GM19395 (cell line): ENCODE measurements around the gene TSPAN33.
"Not testable (repeated sequence)": the region's sequence is repeated elsewhere in the genome, so short reads cannot be mapped to it uniquely, and the experiment has no call there.

ENCODE experiments used
- ATAC-seq: cut with Tn5 transposase; IDR thresholded peaks from one replicate; pipeline ENCODE4 v1.9.1; 2021; ENCODE audit warnings: mild to moderate bottlenecking, moderate library complexity; ENCODE audit not compliant: unreplicated experiment

TSPAN33 gene

GRCh38 chr7:129144095-129144833, at the start of gene TSPAN33:
TSS of gene TSPAN33 (plus strand) at chr7:129144707. CDS start at chr7:129144981, 274 bp downstream.
- ATAC-seq, result peak; percentile 71

- ATAC-seq, result peak; percentile 85
Measured at GRCh38 chr7:129095258-129095657, 49.2 kb upstream of the TSPAN33 start.

- no peak for ATAC-seq
Measured at GRCh38 chr7:129098409-129099084, 46.0 kb upstream of the TSPAN33 start.

GRCh38 chr7:129100827-129101166, 43.7 kb upstream of the TSPAN33 start:
- ATAC-seq, result no peak

- ATAC-seq, result no peak
Measured at GRCh38 chr7:129101746-129102145, 42.8 kb upstream of the TSPAN33 start.

GRCh38 chr7:129103561-129104324, 40.8 kb upstream of the TSPAN33 start:
- no peak for ATAC-seq

- ATAC-seq, result no peak
Measured at GRCh38 chr7:129108581-129108980, 35.9 kb upstream of the TSPAN33 start.

GRCh38 chr7:129110258-129110981, 34.1 kb upstream of the TSPAN33 start:
- no peak for ATAC-seq

- ATAC-seq, result no peak
Measured at GRCh38 chr7:129110982-129111376, 33.5 kb upstream of the TSPAN33 start.

- ATAC-seq, result no peak
Measured at GRCh38 chr7:129115676-129116075, 28.8 kb upstream of the TSPAN33 start.

GRCh38 chr7:129118182-129118581, 26.3 kb upstream of the TSPAN33 start:
- no peak for ATAC-seq

GRCh38 chr7:129118976-129119375, 25.5 kb upstream of the TSPAN33 start:
- ATAC-seq, result no peak

- ATAC-seq, result not testable (repeated sequence)
Measured at GRCh38 chr7:129121501-129122077, 22.9 kb upstream of the TSPAN33 start.

- peak; percentile 63 for ATAC-seq
Measured at GRCh38 chr7:129122078-129122750, 22.3 kb upstream of the TSPAN33 start.

- ATAC-seq, result peak; percentile 75
Measured at GRCh38 chr7:129122751-129123509, 21.6 kb upstream of the TSPAN33 start.

- peak; percentile 31 for ATAC-seq
Measured at GRCh38 chr7:129123510-129123857, 21.0 kb upstream of the TSPAN33 start.

- no peak for ATAC-seq
Measured at GRCh38 chr7:129126314-129126713, 18.2 kb upstream of the TSPAN33 start.

- ATAC-seq, result no peak
Measured at GRCh38 chr7:129127154-129127553, 17.4 kb upstream of the TSPAN33 start.

GRCh38 chr7:129127601-129128000, 16.9 kb upstream of the TSPAN33 start:
- no peak for ATAC-seq
